ENCODE measurements around the gene SESN1.
"Not testable (repeated sequence)": the region's sequence is repeated elsewhere in the genome, so short reads cannot be mapped to it uniquely, and the experiment has no call there.

SESN1 gene

DNA sequence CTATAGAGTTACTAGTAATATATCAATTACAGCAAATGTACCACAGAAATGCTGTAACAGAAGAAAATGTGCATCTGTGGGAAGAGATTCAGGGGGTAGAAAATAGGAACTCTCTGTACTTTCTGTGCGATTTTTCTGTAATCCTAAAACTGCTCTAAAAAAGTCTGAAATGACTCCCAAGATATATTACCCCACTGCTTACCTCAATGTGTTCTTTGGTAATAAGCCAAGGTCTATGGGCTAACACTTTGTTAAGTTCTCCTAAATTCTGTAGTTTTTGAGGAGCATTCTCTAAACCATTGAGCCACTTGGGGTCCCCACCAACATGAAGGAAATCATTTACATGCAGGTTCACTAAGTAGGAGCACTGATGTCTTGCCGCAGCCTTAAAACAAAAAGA lies 94.4 kb downstream of the SESN1 start:
- DNase-seq (ENCODE audit: low spot score) = no peak

DNA sequence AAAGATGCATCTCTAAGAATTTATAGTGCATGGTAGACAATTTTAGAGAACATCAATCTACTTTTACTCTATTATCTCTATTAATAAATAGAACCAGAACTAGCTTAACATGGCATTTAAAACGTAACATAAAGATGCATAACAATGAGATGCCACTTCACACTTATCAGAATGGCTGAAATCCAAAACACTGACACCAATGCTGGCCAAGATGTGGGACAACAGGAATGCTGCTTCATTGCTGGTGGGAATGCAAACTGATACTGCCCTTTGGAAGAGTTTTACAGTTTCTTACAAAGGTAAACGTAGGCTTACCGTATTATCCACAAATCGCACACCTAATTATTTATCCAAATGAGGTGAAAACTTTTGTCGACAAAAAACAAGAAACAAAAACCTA lies 95.2 kb downstream of the SESN1 start:
- no peak for DNase-seq (ENCODE audit: low spot score)

DNA sequence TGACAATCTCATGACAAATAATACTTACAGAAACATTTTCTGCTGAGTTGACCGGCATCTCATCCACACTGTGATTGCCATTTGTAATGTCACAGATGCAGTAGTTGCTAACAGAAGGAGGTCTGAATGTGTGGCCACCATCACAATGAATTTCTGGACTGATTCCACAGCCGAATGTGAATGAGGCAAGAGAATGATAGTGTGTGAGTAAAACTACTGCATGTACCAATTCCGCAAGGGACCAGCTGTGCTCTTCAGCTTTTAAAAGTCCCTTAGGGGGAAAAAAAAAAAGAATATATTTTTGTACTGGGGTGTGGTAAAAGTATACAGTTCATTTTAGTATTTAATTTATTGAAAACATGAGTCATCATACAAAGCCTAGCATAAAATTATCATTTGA lies 96.2 kb downstream of the SESN1 start:
- no peak for DNase-seq (ENCODE audit: low spot score)

DNA sequence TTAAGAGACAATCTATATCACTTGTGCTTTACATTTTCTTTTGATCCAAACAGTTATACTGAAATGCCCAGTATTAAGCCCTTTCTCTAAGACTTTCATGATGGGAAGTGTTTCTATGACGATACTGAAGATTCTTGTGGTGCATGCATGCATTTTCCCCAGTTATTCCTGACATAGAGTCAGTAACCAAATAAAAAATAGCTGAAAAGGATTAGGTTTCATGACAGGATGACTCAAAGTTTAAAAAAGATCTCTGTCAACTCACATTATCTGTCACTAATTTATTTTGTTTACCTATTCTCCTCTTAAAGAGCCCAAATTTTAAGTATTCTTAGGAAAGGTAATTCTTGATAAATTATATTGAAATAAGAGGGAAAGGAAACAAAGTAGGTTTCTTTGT lies 98.4 kb downstream of the SESN1 start:
- no peak for DNase-seq (ENCODE audit: low spot score)

DNA sequence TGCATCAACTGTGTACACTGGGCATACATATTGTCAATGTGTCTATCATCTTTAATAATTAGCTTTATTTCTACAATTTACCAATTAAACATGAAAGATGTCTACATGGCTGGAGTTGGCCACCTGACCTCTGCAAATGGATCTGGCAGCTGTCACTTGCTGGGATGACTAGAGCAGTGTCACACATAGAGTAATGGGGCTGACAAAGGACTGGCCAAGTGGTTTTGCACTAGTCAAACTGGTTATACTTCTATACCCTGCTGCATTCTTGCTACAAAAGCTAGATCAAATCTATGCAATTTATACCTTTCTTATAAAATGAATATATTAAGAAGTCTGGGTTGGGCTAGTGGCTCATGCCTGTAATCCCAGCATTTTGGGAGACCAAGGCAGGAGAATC lies 99.3 kb downstream of the SESN1 start:
- no peak for DNase-seq (ENCODE audit: low spot score)

DNA sequence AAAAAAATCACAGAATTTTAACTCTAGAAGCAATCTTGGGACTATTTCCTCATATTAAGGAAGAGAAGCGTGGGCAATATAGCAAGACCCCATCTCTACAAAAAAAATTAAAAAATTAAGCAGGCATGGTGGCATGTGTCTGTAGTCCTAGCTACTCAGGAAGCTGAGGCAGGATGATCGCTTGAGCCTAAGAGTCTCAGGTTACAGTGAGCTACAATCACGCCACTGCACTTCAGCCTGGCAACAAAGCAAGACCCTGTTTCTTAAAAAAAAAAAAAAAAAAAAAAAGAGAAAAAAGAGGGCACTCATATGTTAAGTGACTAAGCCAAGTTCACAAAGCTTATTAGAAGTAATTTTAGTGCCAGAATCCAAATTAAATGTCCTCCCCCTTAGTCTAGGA lies 100.8 kb downstream of the SESN1 start:
- no peak for DNase-seq (ENCODE audit: low spot score)

DNA sequence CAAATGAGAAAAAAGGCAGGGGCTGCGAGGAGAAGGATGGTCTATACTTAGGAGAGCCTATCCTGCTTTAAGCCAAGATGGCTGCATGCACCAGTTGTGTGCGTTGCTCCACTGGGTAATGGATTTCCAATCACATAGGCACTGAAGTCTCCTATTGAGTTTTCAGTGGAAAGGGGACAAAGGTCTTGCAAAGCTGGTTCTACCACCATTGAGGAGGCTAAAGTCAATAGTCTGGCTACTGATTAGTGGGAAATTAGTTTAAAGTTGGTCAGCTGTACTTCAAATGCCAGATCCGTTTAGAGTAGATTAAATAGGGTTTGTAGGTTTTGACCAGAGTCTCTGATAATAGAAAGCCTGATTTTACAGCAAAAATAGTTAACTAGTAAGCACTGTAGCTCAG lies 104.9 kb downstream of the SESN1 start:
- no peak for DNase-seq (ENCODE audit: low spot score)

DNA sequence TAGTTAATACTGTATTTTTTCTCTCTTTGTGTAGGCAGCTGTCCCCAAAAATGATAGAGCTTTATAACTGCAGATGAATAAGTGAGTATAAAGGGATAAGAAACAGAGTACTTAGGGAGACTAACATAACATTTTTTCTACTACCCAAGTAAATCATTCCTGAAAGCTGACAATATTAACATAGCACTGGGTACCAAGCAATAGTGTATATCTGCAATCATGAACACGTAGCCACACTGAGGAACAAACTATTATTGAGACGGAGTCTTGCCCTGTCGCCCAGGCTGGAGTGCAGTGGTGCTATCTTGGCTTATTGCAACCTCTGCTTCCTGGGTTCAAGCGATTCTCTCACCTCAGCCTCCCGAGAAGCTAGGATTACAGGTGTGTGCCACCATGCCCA lies 105.9 kb downstream of the SESN1 start:
- DNase-seq (ENCODE audit: low spot score) = no peak

DNA sequence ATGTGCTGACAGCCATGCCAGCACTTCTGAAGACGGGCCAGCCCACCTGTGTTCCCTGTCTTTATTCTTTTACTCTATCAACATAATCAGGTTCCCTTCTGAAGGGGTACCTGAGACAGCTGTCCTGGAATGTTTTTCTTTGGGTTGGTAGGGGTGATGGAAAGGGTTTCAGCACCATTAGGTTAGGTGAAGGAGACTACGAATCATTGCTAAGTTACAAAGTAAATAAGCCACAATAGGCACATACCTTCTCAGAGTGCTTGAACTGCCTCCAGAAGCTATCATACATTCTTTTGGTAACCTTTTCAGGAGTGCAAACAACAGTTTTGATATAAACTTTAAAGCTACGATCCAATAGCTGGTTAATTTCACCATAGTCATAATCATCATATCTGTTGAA lies 106.3 kb downstream of the SESN1 start:
- DNase-seq (ENCODE audit: low spot score) = no peak

DNA sequence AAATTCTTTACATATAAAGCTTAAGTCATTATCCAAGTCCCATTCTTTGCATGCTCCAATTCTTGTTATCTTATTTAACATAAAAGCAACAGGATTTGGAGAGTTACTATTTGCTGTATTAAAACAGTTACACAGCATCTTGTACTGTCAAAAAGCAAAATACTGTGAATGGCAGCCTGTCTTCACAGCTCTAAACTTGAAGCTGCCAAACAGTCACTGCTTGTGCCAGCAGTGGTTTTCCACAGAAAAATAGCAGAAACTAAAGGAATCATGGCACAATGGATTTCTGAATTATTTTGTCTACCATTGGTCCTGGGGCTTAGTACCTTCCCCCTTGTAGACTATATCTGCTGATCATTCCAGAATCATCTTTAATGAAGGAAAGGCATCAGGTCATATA lies 107.5 kb downstream of the SESN1 start:
- no peak for DNase-seq (ENCODE audit: low spot score)

DNA sequence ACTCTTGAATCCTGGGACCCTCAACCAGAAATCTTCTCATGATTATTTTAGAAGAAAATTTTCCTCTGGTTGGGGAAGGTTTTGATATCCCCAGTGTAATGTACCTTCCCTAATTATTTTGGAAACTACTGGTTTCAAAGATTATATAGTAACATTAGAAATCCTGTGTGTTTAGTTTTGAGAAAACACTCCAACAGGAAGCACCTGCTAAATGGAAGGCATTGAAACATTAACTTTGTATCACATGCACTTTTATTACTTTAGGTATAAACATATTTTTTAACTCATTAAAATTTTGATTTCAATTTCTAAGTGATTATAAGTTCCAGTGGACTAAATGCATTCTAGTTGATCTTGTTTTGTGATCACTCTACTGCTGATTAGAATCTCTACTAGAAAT lies 109.3 kb downstream of the SESN1 start:
- DNase-seq (ENCODE audit: low spot score) = no peak

DNA sequence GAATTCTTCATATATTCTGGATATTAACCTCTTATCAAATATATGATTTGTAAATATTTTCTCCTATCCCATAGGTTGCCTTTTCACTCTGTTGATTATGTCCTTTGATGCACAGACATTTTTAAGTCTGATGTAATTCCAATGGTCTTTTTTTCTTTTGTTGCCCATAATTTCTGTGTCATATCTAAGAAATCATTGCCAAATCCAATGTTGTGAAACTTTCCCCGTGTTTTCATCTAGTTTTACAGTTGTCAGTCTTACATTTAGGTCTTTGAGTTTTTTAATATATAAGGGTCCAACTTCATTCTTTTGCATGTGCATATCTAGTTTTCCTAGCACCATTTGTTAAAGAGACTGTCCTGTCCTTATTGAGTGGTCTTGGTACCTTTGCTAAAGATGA lies 111.5 kb downstream of the SESN1 start:
- no peak for DNase-seq (ENCODE audit: low spot score)

DNA sequence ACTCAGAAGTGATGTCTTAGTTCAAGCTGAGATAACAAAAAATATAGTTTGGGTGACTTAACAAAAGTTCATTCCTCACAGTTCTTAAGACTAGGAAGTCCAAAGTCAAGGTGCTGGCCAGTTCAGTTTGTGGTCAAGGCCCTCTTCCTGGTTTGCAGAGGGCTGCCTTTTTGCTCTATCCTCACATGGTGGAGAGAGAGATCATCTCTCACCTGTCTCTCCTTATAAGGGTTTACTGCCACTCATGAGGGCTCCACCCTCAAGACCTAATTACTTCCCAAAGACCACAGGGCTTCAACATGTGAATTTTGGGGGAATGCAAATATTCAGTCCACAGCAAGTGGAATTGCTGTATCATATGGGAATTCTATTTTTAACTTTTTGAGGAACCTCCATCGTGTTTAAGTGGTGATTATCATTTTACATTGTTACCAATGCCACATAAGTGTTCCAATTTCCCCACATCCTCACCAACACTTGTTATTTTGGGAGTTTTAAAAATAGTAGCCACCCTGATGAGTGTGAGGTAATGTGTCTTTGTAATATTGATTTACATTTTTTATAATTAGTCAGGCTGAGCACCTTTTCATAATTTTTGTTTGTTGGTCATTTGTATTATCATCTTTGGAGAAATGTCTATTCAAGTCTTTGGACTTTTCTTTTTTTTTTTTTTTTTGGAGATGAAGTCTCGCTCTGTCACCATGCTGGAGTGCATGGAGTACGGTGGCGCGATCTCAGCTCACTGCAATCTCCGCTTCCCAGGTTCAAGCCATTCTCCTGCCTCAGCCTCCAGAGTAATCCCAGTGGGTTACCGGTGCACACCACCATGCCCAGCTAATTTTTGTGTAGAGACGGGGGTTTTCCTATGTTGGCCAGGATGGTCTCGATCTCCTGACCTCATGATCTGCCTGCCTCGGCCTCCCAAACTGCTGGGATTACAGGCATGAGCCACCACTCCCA lies 112.2 kb downstream of the SESN1 start:
- DNase-seq (ENCODE audit: low spot score) = no peak

DNA sequence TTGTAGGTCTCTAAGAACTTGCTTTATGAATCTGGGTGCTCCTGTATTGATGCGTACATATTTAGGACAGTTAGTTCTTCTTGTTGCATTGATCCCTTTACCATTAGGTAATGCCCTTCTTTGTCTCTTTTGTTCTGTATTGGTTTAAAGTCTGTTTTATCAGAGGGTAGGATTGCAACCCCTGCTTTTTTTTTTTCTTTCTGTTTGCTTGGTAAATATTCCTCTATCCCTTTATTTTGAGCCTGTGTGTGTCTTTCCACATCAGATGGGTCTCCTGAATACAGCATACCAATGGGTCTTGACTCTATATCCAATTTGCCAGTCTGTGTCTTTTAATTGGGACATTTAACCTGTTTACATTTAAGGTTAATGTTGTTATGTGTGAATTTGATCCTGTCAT lies 116.0 kb downstream of the SESN1 start:
- not testable (repeated sequence) for DNase-seq (ENCODE audit: low spot score)

DNA sequence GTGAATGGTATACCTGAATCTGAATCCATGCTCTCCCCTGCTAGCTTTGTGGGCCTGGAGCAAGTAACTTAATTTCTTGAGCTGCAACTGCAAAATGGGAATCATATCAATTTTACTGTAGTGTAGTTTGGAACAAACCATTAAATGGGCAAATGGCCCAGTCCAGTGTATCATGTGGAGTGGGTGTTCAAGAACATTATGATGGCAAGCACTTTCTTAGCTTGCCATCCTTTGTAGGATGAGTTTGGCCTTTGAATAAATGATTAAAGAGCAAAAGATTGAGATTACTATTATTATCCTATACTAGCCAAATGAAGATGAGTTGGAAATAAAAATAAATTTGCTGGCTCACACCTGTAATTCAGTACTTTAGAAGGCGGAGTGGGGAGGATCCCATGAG lies 120.4 kb downstream of the SESN1 start:
- DNase-seq (ENCODE audit: low spot score) = no peak

DNA sequence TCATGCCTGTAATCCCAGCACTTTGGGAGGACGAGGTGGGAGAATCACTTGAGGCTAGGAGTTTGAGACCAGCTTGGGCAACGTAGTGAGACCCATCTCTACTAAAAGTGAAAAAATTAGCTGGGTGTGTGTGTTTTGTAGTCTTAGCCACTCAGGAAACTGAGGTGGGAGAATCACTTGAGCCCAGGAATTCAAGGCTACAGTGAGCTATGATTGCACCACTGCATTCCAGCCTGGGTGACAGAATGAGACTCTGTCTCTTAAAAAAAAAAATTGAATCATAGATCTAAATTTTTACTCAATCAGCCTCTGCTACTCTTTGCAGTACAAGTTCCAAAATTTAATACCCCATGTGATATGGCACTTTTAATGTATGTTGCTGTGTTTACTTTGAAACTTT lies 124.9 kb downstream of the SESN1 start:
- no peak for DNase-seq (ENCODE audit: low spot score)

DNA sequence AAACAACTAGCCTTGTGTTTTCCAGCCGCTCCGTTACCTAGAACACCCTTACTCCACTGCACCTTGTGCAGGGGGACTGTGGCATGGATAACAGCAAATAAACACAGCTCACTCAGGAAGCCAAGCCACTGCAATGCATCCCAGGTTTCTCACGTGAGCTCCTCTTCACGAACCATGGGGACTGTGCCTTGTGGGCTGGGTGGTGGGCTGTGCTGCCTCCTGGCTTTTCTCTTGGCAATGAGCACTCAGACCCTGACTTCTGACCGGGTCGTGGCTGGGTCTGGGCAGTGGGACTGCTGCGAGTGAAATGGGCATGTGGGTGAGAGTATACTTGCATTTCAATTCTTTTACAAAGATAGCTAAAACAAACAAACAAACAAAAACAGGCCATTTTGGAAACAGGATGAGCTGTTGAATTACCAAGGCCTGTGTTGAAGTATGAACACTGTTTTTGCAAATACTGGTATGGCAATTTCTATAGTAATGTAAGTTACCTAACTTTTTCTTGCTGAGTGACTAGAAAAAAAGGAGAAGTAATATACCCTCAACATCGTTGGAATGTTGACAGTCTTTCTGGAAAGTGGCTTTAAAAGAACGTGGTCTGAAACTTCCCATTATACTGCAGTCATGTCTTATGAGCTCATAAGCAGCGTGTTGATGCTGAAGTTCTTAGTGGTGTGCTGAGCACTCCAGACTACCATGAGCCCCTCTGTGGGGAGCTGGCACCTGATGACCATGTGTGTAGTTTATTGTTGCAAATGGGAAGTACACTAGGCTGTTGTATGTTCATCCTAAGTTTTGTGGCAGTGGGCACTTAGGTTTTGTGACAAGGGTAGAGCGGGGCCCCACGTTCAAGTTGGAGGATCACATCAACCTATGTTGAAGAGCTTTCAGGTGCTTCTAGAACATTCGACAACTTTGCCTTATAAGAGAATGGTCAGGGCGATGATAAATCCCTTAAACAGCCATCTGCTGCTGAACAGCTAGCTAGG lies 126.0 kb downstream of the SESN1 start:
- no peak for DNase-seq (ENCODE audit: low spot score)

DNA sequence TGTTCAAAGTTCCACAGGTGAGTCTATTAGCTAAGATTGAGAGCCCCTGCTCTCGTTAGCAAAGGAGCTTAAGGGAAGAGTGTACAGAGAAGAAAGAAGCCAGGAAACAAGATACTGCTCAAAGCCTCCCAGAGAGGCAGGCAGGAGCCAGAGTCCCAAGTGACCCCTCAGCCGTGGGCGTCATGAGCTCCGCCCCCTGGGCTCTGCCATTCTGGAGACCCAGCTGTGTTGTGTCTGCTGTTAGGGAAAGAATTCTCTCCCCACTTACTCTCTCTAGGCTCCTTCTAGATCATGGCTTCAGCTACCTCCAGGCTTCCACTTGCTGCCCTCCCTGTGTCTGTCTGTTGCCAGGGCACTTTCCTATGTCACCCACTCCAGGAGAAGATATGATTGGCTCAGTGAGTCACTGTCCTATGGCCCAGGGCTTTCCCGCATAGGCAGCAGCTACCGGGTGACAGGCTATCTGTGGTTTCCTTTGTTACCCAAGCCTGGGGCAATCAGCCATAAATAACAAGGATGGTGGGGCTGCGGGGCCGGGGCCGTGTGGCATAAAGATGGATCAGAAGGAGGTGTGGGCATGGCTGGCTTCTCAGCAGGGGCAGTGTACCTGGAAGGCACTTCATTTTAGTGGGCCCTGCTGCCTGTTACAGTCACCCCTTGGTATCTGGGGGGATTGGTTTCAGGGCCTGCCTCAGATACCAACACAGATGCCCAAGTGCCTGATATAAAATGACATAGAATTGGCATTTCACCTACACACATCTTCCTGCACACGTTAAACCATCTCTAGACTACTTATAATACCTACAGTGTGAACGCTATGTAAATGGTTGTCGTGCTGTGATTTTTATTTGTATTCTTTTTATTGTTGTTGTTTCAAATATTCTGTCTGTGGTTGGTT lies 127.5 kb downstream of the SESN1 start:
- DNase-seq (ENCODE audit: low spot score) = no peak

DNA sequence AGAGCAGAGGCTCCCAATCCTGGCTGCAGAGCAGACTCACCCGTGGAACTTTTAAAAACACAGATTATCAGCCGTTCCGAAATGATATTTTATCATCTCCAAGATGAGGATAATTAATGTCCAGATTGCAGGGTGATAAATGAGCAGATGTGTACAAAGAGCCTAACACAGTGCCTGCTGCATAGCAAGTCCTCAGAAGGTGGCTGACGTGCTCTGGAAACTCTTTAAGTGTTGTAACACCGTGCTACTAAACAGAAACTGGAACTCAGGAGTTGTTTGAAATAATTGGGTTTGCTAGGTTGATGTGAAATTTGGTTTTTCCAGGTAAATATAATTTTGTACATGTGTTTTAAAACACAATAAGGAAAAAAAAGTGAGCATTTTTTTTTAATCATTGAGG lies 128.4 kb downstream of the SESN1 start:
- DNase-seq (ENCODE audit: low spot score) = no peak

DNA sequence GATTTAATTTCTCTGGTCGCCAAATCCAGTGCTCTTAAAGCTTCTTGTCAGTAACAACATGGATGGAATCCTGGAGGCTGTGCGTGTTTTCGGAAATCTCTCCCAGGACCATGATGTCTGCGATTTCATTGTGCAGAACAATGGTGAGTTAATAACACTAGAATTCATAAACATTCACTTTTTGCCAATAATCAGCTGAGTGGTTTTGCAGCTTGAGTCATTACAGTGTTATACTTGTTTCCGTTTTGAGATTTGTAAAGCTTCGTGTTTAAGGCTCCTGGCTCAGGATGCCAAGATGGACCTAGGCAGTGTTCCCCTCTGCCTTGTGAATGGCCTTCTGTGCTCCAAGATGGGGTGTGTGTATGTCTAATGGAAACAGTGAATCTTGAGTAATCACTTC lies 132.7 kb downstream of the SESN1 start:
- no peak for DNase-seq (ENCODE audit: low spot score)

DNA sequence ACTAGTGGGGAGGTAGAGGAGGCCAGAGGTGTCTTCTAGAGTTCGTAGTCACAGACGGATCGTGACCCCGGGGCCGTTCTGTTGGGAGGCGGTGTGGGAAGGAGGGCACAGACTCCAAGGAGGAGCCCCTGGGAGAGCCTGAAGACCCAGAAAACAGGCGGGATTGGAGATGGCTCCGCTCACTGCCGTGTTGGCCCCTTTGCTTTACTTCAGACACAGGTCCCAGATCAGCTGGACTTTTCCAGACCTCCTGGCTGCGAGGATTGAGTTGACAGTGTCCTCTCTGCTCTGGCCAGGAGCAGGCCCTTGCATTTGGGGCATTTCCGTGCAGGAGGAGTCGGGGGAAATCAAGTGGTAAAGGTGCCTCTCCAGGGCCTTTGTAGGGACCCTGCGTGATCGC lies 133.6 kb downstream of the SESN1 start:
- DNase-seq (ENCODE audit: low spot score) = no peak

DNA sequence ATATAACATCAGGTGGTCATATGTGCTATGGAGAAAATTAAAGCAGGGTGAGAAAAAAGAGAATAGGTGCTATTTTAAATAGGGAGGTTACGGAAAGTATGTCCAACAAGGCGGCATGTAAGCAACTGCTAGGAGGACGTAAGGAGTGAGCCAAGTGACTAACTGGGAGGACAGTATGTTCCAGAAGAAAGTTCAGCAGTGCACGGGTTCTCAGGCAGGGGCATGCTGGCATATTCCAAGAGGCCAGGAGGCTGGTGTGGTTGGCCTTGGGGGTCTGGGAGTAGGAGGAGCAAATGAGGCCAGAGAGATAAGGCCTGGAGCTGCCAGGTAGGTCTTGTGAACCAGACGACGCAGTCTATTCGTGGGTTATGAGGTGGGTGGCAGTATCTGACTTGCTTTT lies 134.0 kb downstream of the SESN1 start:
- no peak for DNase-seq (ENCODE audit: low spot score)
